ENCODE results near the gene GPR27.

Gene GPR27, protein sequence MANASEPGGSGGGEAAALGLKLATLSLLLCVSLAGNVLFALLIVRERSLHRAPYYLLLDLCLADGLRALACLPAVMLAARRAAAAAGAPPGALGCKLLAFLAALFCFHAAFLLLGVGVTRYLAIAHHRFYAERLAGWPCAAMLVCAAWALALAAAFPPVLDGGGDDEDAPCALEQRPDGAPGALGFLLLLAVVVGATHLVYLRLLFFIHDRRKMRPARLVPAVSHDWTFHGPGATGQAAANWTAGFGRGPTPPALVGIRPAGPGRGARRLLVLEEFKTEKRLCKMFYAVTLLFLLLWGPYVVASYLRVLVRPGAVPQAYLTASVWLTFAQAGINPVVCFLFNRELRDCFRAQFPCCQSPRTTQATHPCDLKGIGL

DNA sequence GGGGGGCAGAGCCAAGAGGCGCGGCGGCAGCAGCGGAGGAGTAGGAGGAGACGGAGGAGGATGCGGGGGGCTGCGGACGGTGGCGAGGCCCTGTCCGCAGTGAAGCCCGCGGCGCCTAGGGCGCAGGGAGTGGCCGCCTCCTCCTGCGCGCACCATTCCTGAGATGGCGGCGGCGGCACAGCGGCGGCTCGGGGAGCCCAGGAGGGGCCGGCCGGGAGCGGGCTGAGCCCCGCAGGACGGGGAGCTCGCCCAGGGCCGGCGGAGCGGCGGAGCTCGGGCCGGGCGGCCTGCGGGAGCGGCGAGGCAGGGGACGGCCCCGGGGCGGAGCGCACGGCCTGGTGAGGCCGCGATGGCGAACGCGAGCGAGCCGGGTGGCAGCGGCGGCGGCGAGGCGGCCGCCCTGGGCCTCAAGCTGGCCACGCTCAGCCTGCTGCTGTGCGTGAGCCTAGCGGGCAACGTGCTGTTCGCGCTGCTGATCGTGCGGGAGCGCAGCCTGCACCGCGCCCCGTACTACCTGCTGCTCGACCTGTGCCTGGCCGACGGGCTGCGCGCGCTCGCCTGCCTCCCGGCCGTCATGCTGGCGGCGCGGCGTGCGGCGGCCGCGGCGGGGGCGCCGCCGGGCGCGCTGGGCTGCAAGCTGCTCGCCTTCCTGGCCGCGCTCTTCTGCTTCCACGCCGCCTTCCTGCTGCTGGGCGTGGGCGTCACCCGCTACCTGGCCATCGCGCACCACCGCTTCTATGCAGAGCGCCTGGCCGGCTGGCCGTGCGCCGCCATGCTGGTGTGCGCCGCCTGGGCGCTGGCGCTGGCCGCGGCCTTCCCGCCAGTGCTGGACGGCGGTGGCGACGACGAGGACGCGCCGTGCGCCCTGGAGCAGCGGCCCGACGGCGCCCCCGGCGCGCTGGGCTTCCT is at the start of gene GPR27:
Gene GPR27, plus strand, starts transcription at position 155 of the 909 bp plus-strand sequence. Its CDS starts 195 bp downstream, at position 350.
- no peak for DNase-seq

DNA sequence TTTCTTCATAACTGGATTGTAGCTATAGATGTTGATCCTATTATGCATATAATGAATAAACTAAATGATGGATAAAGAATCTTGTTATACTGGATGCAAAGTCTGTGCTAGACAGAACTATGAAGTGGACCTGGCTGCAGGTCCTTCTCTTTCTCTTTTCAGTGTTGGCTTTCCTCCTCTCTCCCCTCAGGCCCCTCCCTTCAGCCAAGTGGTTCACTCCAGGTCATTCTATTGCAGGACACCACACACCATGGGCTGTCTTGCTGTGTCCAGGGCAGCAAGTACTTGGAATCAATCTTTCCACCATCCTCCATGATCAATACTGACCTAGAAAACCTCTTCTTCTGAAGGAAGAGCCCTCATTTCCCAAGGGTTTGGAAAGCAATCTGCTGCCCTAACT is 48.7 kb upstream of the GPR27 start:
- no peak for DNase-seq

DNA sequence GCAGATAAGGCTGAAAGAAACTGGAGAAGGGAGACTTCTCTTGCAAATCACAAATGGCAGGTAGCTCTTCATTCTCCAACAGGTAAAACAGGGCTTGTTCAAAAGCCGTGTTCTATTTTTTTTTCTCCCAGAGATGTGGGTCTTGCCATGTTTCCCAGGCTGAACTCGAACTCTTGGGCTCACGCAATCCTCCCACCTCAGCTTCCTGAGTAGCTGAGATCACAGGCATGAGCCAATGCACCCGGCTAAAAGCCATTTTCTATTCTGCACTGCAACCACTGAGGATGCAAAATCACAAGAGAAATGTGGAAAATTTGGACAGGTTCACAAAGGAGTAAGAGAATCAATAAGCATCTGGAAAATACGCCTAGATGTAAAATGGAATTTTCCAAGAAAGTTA is 48.0 kb upstream of the GPR27 start:
- no peak for DNase-seq

DNA sequence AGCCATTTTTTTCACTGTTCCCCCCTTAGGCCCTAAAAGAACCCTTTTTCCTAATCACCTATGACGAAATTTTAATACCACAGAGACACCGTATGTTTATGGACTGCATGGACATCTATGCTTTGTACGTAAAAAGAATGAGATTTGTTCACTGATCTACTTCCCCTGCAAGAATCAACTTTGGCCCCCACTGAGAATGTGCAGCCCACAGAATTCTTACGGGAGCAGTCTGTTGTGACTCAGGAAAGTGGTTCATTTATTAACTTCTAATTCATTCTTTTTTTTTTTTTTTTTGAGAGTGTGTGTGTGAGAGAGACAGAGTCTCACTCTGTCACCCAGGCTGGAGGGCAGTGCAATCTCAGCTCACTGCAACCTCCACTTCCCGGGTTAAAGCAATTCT is 46.1 kb upstream of the GPR27 start:
- DNase-seq: no peak

DNA sequence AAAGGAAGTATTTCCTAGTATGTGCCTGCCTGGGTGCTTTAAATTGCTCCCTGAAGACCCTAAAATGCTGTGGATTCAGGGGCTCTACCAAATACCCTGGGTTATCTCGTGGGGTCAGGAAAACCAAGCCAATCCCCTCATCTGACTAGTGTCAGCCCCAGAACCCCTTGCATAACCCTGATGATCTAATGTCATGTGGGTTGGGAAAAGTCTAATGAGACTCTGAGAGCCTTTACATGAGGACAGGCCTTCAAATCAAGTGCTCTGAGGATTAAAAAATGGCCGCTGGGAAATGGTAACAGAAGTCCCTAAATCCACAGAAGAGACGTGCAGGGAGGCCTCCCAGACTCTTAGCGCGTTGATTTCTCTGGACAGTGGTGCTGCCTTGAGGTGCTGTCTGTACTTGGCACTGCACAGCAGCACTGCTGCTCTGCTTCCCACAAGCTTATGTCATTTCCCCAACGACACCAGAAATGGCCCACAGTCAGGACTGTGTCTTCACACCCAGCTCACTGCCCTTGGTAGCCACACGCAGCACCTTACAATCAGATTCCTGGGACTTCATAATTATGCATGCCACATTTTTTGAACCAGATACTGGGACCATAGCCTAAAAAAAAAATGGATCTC is 45.1 kb upstream of the GPR27 start:
- no peak for DNase-seq

DNA sequence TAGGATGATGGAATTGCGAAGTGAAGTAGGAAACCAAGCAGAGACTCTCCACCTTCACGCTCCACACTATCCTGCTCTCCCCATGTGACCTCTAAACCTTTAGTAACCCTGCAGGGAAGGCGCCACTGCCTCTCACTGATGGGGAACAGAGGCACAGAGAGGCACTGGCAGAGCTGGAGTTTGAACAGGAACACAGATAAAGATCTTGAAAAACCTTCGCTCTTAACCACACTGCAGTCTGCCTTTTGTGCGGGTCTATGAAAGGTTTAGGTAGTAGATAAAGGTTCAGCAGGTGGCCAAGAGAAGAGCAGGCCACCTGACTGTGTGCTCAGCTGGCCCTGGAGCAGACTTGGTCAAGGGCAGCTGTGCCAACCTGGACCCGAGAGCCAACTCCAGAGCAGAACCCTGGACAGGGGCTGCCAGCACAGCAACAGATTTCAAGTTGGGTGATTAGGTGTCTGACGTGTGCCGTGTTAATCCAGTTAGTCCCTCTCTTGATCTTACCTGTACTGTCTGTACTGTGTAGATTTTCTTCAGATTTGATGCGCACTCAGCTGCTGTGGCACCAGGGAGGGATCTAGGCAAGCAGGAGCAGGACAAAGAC is 43.6 kb upstream of the GPR27 start:
- DNase-seq: no peak

DNA sequence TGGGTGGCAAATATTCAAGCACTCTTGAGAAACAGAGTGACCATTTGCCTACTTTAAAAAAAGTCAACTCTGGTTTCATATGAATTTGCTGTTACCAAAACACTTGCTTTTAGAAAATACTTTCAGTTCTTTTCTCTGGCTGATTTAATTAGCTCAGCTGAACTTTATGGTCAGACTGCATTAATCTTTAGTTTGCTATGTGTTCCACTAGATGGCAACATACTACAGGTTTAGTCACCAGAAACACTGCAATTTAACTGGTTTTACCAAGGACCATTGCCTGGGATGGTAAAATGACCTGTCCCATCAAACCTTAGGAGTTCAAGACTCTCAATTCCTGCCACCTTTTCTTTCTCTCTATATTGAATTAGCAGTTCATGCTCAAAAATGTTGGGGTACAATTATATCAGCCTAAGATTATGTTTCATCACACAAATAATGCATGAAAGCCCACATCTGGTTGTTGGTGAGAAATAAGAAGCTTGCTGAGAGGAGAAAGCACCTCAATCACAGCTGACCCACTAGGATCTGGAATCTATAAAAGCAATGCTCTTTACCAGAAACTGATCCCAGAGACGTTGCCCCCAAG is 42.7 kb upstream of the GPR27 start:
- no peak for DNase-seq

DNA sequence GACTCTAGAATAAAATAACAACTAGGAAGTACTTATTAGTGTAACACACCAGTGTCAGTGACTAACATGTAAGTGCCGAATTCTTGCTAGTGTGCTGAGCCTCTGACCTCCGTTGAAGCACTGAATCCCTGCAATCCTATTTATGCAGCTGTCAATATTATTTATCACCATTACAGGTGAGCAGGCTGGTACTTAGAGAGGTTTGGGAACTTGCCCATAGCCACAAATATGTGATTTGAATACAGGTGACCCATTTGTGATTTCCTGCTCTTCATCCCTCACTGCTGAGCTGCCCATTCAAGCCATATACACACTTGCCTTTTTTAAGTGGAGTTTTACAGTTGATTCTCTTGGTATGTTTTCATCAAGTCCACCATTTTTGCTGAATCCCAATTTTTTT is 40.6 kb upstream of the GPR27 start:
- DNase-seq: no peak

DNA sequence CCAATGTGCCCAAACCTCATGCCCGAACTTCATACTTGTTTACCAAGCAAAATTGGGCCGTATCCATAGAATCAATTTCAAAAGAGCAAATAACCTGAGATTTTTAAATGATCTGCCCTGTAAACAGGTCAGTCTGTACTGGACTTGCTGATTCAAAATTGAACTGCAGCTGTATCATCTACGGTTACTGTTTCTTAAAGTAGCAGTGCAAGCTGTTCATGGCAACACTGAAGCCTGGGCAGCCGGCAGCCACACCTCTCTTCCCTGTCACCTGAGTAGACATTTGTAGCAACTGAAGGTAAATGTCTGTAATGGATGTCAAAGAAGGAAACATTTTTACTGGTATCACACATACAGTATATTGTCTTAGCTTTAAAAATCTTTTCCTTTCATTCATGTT is 39.1 kb upstream of the GPR27 start:
- DNase-seq: no peak

DNA sequence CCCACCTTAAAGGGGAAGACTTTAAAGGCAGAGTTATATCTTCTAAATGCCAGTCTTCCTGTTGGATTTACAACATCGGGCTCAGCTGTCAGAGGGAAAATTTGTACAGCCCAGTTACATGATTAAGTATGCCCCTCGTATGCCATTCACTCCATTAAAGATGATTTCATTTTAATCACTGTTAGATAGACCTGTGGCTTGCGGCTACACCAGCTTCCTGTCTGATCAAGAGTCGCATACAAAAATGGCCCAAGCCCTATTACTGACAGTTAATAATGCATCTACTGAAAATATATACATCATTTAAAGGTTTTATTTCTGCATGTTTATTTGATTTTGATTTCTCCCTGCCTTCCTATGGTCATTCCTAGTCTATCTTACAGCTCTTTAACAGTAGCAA is 35.6 kb upstream of the GPR27 start:
- no peak for DNase-seq

DNA sequence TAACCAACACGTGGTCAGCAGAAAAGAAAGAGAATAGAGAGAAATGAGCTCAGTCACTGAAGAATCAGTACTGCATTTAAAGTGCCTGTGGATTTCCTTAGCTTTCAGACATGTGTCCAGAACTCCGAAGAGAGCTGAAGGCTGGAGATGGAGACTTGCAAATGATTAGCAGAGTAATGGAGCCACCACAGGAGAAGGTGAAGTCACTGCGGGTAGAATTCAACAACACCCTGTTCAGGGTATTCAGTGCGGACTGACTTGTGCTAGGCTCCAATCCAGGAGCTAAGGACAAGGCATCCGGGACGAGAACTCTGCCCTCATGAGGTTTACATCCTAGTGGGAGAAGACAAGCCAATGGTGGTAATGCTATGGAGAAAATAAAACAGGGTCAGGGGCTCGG is 32.7 kb upstream of the GPR27 start:
- DNase-seq: no peak

DNA sequence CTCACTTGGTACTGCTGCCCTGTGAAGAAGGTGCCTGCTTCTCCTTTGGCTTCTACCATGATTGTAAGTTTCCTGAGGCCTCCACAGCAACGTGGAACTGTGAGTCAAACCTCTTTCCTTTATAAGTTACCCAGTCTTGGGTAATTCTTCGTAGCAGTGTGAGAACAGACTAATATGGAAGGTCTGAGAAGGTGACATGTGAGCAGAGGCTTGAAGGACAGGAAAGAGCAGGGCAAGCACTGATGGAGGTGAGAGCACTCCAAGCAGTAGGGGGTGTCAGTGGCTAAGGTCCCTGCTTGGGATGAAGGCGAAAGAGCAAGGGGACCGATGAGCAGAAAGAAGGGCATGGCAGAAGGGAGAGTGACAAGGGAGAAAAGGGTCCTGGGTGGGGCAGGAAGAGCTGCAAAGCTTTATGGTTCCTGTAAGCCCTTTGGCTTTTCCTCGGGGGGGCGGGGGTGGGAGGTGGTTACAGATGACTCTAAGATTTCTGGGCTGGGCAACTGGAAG is 32.0 kb upstream of the GPR27 start:
- peak; percentile 26 to 28 for DNase-seq

DNA sequence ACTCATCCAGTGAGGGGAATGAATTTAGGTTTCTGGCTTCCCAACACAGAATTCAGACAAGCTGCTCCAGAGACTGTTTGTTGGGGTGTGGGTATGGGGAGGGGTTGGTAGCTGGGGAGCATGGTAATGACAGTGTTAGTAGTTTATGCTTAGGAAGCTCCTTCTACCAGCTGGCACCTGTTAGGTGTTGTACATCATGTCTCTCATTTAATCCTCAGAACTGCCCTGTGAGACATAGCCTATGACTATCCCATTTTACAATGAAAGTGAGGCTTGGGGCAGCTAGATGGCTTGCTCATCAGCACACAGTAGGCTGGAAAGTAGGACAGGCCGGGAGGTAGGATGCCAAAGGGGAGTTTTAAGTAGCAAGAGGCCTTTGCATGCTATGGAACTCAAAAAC is 31.0 kb upstream of the GPR27 start:
- no peak for DNase-seq

DNA sequence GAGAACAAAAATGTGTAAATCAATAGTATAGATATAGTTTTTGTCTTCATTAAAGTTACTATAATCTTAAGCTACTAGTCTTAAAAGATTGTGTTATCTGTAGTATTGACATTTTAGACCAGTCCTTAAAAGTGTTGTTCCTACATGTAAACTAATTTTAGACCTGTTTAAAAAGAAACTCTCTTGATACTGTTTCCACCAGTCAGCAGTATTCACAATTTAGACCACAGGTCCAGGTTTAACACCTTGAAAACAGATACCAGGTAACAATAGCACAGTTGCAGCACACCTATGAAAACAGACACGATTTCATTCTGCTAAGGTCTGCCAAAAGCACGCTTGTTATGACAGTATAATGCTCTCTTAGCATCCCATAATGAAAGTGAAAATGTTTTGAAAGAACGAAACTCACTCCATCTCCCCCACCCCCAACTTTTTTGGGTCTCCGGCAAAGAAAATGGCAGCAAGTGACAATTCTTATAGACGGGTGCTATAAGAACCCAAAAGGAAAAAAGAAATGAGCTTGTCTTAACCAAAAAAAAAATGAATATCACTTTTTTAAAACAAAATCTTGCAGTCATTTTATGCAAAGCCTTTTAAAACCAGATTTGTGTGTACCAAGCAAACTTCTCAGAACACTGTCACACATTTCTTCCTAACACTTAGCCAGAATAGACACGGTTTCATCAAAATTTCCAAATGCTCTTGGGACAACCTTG is 30.0 kb upstream of the GPR27 start:
- peak; percentile 44 to 45 for DNase-seq

DNA sequence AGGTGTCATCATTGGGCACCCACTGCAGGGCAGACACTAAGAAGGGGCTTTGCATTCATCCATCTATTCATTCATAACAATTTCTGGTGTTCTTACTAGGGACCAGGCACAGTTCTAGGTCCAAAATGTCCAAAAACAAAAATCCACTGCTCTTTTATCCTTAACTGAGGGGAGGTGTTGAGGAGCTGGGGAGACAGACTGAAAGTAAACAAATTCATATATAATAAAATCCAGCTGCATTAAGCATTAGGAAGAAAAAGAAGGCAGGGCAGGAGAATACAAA is 29.5 kb upstream of the GPR27 start:
- DNase-seq: no peak

DNA sequence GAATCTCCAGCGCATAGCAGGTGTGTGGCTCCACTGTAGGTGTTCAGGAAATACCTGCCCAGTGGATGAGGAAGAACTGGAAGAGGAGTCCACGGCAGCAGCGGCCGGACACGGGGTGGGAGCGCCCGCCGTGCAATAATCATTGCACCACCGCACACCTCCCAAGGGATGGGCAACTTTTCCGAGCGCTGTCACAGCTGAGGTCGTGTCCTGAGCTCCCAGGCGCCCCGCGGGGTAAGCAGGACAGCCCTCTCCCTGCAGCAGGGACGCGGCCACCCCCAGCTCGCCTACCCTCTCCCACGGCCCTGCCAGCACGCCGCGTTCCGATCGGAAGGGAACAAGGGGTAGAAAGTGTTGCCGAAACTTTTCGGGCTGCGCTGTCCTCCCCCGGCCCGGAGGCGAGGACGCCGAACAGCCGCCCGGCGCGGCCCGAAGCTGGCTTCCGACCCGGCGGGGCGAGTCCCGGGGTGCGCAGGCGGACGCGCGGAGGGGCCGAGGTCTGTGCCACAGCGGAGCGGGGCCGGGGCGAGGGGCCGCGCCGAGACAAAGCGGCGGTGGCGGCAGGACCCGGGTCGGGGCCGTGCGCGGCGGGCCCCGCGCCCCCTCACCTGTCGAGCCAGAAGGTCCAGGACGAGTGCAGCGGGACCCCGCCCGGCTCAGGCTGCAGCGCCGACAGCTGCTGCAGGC is 28.9 kb upstream of the GPR27 start:
- DNase-seq: peak in 1 of 2 experiments; percentile 12

DNA sequence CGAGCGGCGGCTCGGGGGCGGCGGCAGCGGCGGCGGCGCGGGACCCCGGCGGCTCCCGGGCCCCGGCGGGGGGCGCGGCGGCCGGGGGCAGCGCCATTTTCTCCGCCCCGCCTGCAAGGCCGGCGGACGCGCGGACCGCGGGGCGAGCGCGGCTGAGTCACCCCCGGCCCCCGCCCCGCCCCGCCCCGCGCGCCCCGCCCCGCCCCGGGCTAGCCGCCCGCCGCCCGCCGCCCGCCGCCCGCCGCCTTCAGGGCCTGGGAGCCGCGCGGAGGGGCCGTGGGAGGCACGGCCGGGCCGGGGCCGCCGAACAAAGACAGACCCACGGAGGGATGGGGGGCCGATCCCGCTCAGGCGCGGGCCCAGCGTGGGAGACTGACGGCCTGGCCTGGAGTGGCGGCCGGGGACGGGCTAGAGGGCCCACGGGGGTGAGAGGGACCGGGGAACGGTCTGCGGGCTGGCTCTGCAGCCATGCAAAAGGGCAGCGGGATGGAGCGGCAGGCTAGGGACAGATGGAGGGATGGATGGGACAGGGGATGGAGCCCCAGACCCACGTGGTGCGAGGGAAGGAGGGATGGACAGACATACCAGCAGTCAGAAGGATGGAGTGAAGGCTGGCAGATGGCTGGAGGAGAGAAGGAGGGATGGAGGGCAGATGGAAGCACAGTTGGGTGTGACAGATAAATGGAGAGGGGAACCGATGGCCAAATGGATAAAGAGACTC is 28.2 kb upstream of the GPR27 start, which contains the start of gene EIF4E3:
Gene EIF4E3, minus strand, starts transcription at position 132 of the 721 bp plus-strand sequence. Its CDS starts 35 bp downstream, at position 97.
- peak in 1 of 2 experiments; percentile 11 for DNase-seq

DNA sequence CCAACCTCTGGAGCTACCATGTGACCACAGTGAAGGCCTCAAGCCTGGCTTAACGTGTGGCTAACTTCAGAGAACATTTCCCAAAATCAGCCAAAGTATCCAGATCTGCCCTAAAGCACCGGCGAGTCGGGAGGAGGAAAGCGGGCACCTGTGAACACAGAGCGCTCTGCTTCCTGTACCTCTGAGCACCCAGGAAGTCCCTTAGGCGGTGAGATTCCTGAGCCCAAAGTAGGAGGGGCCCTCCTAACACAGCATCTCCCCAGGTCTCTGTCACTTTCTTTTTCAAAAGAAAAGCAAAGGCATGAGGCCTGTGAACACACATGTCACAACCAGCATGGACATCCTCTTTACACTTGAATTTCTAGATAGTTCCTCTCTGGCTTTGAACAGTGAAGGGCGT is 27.5 kb upstream of the GPR27 start:
- peak; percentile 37 to 39 for DNase-seq

DNA sequence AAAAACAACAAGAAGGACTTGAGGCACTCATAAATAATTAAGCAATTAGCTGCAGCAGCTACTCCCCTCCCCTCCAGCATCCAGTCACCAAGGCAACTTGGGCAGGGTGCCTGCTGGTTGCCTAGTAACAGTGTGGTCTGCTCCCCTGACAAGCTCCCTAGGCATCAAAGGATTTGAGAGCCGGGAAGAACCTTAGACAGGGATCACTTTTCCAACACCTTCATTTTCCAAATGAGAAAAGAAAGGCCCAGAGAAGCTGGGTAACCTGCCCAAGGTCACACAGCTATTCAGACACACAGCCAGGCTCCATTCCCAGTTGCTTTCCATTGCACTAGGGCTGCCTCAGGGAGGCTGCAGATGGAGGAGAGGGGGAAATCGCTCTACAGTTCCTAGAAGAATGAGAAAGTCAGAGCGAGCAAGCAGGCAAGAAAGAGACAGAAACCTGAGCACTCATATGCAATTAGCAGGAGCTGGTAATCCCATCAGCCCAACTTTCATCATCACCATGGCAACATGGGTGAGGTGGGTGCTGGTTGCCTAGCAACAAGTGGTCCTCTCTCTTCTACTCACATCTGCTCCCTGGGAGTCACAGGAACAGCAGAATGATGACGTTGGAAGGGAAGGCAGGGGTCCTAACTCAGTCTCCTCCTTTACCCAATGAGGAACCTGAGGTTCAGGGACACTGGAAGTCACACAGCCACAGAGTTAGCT is 24.9 kb upstream of the GPR27 start:
- DNase-seq: no peak

DNA sequence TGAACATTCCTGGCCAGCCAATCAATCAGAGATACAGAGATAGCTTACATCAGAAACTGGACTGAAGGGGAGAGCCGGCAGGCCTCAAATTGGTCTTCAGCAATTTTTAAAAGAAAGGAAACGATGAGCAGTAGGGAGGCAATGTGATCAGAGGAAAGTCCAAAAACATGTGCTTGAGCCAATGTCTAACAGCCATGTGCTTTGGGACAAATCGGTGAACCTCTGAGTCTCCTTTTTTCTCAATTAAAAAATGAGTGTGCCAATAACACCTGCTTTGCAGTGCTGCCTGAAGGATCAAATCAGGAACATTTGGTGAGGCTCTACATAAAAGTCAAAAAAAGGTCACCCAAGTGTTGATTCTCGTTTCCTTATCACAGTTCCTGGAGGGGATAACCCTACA is 21.0 kb upstream of the GPR27 start:
- DNase-seq: no peak

Measured in activated CD4-positive, alpha-beta T cell treated with anti-CD3 and anti-CD28 coated beads, Interleukin-2, amount 50 U/mL, for 4 hours (primary cell).